ENCODE results near the gene ADAMTSL1. TPM values are rescaled to one million over a fixed set of nuclear protein-coding genes. Genes with fewer than 3 reads are reported as not detected.

ADAMTSL1 gene
- polyA plus RNA-seq, 1 donor from 2014 or later, result 1.1 TPM

DNA sequence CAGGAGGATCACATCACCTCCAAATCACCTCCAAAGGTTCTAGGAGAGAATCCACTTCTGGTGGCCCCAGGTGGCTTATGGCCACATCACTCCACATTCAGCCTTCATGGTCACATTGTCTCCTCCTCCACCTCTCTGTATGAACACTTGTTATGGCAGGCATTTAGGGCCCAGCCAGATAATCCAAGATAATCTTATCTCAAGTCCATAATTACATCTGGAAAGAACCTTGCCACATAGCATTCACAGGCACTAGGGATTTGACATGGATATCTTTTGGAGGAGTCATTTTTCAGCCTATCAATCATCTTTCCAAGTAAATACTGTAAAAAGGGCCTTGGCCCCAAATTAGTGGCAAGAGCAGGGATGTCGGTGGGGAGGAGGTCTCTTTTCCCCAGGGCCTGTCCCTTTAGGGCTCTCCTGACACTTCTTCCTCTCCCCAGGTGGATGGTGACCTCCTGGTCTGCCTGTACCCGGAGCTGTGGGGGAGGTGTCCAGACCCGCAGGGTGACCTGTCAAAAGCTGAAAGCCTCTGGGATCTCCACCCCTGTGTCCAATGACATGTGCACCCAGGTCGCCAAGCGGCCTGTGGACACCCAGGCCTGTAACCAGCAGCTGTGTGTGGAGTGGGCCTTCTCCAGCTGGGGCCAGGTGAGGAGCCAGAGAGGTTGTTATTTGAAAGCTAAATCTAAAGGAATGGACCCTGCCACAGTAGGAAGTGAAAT lies 418.2 kb downstream of the ADAMTSL1 start:
- Histone ChIP-seq H3K9me2 (ENCODE audit: insufficient read depth, low read length) (no peaks in the 10 kb centered on the region), H3K9me3 (ENCODE audit: low read length) (peaks cover 4% of the 10 kb centered on the region)
- TF ChIP-seq POLR2AphosphoS5 (IDR thresholded peaks at IDR 0.05) (no peak), RAD21 (conservative IDR thresholded peaks at IDR 0.05) (no peak), EP300 (conservative IDR thresholded peaks at IDR 0.05; ENCODE audit: poor library complexity, severe bottlenecking) (no peak), EZH2 (IDR thresholded peaks at IDR 0.05; ENCODE audit: borderline replicate concordance, insufficient read depth, low read length, poor library complexity, severe bottlenecking) (no peak), SMC3 (conservative IDR thresholded peaks at IDR 0.05; ENCODE audit: poor library complexity) (no peak), MXI1 (conservative IDR thresholded peaks at IDR 0.05; ENCODE audit: poor library complexity, severe bottlenecking) (no peak), TAF1 (IDR thresholded peaks at IDR 0.05; ENCODE audit: low read depth) (no peak)
- TF ChIP-seq, protein P1, sequence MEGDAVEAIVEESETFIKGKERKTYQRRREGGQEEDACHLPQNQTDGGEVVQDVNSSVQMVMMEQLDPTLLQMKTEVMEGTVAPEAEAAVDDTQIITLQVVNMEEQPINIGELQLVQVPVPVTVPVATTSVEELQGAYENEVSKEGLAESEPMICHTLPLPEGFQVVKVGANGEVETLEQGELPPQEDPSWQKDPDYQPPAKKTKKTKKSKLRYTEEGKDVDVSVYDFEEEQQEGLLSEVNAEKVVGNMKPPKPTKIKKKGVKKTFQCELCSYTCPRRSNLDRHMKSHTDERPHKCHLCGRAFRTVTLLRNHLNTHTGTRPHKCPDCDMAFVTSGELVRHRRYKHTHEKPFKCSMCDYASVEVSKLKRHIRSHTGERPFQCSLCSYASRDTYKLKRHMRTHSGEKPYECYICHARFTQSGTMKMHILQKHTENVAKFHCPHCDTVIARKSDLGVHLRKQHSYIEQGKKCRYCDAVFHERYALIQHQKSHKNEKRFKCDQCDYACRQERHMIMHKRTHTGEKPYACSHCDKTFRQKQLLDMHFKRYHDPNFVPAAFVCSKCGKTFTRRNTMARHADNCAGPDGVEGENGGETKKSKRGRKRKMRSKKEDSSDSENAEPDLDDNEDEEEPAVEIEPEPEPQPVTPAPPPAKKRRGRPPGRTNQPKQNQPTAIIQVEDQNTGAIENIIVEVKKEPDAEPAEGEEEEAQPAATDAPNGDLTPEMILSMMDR (IDR thresholded peaks at IDR 0.05; ENCODE audit: poor library complexity, severe bottlenecking), result no peak
- TF ChIP-seq, protein P2, sequence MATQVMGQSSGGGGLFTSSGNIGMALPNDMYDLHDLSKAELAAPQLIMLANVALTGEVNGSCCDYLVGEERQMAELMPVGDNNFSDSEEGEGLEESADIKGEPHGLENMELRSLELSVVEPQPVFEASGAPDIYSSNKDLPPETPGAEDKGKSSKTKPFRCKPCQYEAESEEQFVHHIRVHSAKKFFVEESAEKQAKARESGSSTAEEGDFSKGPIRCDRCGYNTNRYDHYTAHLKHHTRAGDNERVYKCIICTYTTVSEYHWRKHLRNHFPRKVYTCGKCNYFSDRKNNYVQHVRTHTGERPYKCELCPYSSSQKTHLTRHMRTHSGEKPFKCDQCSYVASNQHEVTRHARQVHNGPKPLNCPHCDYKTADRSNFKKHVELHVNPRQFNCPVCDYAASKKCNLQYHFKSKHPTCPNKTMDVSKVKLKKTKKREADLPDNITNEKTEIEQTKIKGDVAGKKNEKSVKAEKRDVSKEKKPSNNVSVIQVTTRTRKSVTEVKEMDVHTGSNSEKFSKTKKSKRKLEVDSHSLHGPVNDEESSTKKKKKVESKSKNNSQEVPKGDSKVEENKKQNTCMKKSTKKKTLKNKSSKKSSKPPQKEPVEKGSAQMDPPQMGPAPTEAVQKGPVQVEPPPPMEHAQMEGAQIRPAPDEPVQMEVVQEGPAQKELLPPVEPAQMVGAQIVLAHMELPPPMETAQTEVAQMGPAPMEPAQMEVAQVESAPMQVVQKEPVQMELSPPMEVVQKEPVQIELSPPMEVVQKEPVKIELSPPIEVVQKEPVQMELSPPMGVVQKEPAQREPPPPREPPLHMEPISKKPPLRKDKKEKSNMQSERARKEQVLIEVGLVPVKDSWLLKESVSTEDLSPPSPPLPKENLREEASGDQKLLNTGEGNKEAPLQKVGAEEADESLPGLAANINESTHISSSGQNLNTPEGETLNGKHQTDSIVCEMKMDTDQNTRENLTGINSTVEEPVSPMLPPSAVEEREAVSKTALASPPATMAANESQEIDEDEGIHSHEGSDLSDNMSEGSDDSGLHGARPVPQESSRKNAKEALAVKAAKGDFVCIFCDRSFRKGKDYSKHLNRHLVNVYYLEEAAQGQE (IDR thresholded peaks at IDR 0.05; ENCODE audit: borderline replicate concordance), result no peak

DNA sequence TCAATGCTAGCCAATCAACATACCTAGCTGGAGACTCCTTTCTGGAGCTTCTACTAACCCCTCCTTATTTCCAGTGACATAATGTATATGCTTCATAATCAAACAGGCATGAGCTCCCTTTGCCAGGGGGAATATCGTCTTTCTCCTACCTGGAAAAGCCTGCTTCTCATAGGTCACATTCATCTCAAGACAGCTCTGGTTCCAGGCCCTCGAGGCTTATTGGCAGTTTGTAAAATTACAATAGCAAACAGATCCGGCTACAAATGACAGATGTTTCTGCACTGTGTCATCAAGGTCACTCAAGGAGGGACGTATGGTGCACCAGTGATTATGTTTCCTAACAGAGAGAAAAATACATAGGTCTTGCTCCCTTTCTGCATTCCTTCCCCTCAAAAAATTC lies 419.1 kb downstream of the ADAMTSL1 start:
- no peak overlapping the region for H2AFZ ChIP-seq (ENCODE audit: low read depth, low read length)
- no peak overlapping the region for H3K27ac ChIP-seq (ENCODE audit: low read length)
- no peaks in the 10 kb centered on the region for H3F3A ChIP-seq (ENCODE audit: insufficient read depth, low read length, poor library complexity, severe bottlenecking)
- peaks cover 4% of the 10 kb centered on the region for H3K9me3 ChIP-seq (ENCODE audit: low read length)
- H3K9me2 ChIP-seq (ENCODE audit: insufficient read depth, low read length), result no peaks in the 10 kb centered on the region
- no peaks in the 10 kb centered on the region for H3K36me3 ChIP-seq (ENCODE audit: insufficient read depth, low read length)
- TF ChIP-seq, protein P1 (IDR thresholded peaks at IDR 0.05; ENCODE audit: poor library complexity, severe bottlenecking), result no peak
- TF ChIP-seq EZH2 (IDR thresholded peaks at IDR 0.05; ENCODE audit: borderline replicate concordance, insufficient read depth, low read length, poor library complexity, severe bottlenecking) (no peak), SMC3 (conservative IDR thresholded peaks at IDR 0.05; ENCODE audit: poor library complexity) (no peak), TAF1 (IDR thresholded peaks at IDR 0.05; ENCODE audit: low read depth) (no peak), POLR2AphosphoS5 (IDR thresholded peaks at IDR 0.05) (no peak), RAD21 (conservative IDR thresholded peaks at IDR 0.05) (no peak), EP300 (conservative IDR thresholded peaks at IDR 0.05; ENCODE audit: poor library complexity, severe bottlenecking) (no peak), MXI1 (conservative IDR thresholded peaks at IDR 0.05; ENCODE audit: poor library complexity, severe bottlenecking) (no peak)
- TF ChIP-seq, protein P2 (IDR thresholded peaks at IDR 0.05; ENCODE audit: borderline replicate concordance), result no peak
- no peak overlapping the region for H3K4me3 ChIP-seq (ENCODE audit: low read length)
- no peak overlapping the region for H3K4me2 ChIP-seq (ENCODE audit: low read length)
- H4K20me1 ChIP-seq (ENCODE audit: insufficient read depth), result no peaks in the 10 kb centered on the region
- no peaks in the 10 kb centered on the region for H3K79me2 ChIP-seq (replicated peaks; ENCODE audit: insufficient read depth, low read length)
- no peaks in the 10 kb centered on the region for H3K27me3 ChIP-seq (ENCODE audit: insufficient read depth, low read depth, low read length)
- H3K9ac ChIP-seq (ENCODE audit: low read length), result no peak overlapping the region

More for the DNA sequence above, 418.2 kb downstream of the ADAMTSL1 start:
- no peaks in the 10 kb centered on the region for H3K27me3 ChIP-seq (ENCODE audit: insufficient read depth, low read depth, low read length)
- H3K4me2 ChIP-seq (ENCODE audit: low read length), result no peak overlapping the region
- no peak overlapping the region for H2AFZ ChIP-seq (ENCODE audit: low read depth, low read length)
- H3K36me3 ChIP-seq (ENCODE audit: insufficient read depth, low read length), result no peaks in the 10 kb centered on the region
- H4K20me1 ChIP-seq (ENCODE audit: insufficient read depth), result no peaks in the 10 kb centered on the region
- no peaks in the 10 kb centered on the region for H3F3A ChIP-seq (ENCODE audit: insufficient read depth, low read length, poor library complexity, severe bottlenecking)
- no peak overlapping the region for H3K27ac ChIP-seq (ENCODE audit: low read length)
- no peak overlapping the region for H3K9ac ChIP-seq (ENCODE audit: low read length)
- H3K4me3 ChIP-seq (ENCODE audit: low read length), result no peak overlapping the region
- H3K79me2 ChIP-seq (replicated peaks; ENCODE audit: insufficient read depth, low read length), result no peaks in the 10 kb centered on the region

Data from neural cell (in vitro differentiated cells).